NT2/D1 (cell line): ENCODE data around the gene SIX1.

Experiments used
- SUZ12 ChIP-seq: IDR thresholded peaks from 2 replicates; pipeline ENCODE4 v1.6.1; 2011; ENCODE audit not compliant: insufficient read length, insufficient read depth; ENCODE audit errors: extremely low read depth
- YY1 ChIP-seq: IDR thresholded peaks from 2 replicates; pipeline ENCODE4 v1.6.1; 2011; ENCODE audit not compliant: insufficient read length, insufficient read depth
- ZNF274 ChIP-seq: IDR thresholded peaks from 2 replicates; pipeline ENCODE4 v1.6.1; 2011; ENCODE audit warnings: mild to moderate bottlenecking, low read depth, low read length

- TF ChIP-seq SUZ12, result no peak
- no peak for TF ChIP-seq ZNF274
- no peak for TF ChIP-seq YY1
Observed at GRCh38 chr14:60644666-60645065, 4.6 kb downstream of the SIX1 start.
